Activated T-helper 1 cell treated with anti-CD3 and anti-CD28 coated beads, Interleukin-2, amount 50 U/mL, for 16 hours (primary cell): Measurements from ENCODE around the gene PARL.
A peak's percentile ranks its signal among the peaks of the same experiment; 100 is the strongest.

Experiments
- DNase-seq, 2 donors: peaks; one replicate each; pipeline ENCODE4 v3.0.0-alpha.2; 2020; ENCODE audit warnings: low read depth in 1 of 2, low spot score in 1 of 2

Gene PARL

GRCh38 chr3:183884427-183885296 lies at the start of gene PARL:
Gene PARL (minus strand): TSS chr3:183884880. CDS start chr3:183884846, 34 bp downstream.
- DNase-seq, result peak; percentile 94 to 97

DNA sequence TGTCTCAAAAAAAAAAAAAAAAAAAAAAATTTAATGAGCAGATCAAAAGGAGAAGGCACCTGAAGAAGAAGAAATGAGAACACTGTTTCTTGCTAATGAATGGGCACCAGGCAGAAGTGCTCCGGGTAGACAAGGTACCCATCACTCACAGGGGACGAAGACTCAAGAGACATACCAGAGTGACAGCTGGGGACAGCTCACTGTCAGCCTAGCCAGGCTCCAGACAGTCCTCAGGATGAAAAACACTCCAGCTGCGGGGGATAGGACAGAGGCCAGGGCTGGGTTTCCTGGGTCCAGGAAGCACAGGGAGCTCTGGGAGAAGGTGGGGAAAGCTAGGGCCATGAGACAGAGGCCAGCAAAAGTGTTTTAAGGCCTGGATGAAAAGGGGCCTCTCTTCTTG lies 48.5 kb upstream of the PARL start:
- no peak for DNase-seq

- no peak for DNase-seq
Measured at GRCh38 chr3:183931881-183932280, 47.2 kb upstream of the PARL start.

GRCh38 chr3:183930086-183930485 lies 45.4 kb upstream of the PARL start:
- DNase-seq, result no peak

GRCh38 chr3:183927059-183927458 lies 42.4 kb upstream of the PARL start:
- DNase-seq, result no peak

- DNase-seq, result no peak
Measured at GRCh38 chr3:183924956-183925355, 40.3 kb upstream of the PARL start.

DNA sequence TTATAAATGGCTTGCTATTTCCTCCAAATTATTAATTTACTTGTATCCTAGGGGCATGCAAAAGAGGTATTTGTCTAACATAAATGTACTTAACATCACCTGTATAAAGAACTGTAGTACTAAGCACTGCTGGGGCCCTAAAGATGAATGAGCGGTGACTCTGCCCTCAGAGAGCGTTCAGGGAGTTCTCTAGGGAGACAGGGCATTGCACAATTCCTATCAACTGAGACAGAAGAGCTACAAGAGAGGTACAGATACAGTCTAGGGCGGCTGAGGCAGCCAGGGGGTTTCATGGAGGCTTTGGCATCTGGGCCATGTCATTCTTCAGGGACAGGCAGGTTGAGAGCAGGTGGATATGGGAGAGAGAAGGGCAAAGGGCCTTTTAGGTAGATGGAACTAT lies 39.9 kb upstream of the PARL start:
- DNase-seq, result no peak

DNA sequence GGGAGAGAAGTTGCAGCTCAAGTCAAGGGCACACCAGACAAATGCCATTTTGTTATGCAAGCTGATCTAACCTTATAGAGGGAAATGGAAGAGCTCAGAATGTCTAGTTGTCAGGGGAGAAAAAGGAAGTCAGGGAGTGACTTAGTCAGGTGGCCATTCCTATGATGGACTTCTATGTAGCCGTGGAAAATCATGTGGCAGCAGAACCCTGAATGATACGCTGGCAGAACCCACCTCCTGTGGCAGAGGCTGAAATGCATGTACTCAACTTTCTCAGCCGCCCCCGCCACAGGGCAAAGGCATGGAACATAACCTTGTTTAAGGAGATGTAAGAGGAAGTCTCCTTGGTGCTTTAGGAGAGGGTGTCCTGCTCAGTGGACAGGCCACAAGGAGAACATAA lies 37.7 kb upstream of the PARL start:
- no peak for DNase-seq

DNA sequence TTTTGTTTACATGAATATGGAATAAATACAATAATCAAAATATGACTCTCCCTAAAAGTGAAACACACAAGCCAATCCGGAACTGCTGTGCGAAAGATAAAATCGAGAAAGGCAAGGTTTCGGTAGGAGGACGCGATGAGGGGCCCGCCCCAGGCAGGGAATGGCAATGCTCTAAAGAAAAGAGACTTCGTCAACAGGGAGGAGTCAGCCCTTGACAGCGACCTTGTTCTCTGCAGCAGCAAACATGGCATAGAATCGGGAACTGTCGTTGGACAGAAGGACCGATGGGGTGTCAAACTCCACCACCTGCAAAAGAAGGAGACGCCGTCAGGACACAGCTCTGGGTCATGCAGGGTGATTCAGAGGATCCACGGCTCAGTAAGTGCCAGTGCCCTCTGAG lies 36.4 kb upstream of the PARL start:
- no peak for DNase-seq

DNA sequence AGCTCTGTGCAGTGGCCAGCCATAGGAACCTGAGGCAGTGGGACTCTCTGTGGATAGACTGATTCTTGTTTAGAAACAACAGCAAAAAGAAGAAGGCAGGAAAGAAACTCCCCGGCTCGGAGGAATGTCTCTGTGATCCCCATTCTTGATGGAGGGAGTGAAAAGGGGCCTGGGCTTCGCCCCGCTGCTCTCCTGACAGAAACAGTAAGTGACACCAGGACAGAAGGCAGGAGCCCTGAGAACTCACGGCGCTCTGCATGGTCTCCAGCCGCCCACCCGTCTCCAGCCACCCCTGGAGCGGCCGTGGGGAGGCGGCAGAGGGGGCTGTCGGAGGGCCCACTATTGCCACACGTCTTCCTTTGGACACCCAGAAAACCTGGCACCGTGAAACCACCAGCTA lies 35.7 kb upstream of the PARL start:
- no peak for DNase-seq

GRCh38 chr3:183918178-183918577 lies 33.5 kb upstream of the PARL start:
- DNase-seq, result no peak

DNA sequence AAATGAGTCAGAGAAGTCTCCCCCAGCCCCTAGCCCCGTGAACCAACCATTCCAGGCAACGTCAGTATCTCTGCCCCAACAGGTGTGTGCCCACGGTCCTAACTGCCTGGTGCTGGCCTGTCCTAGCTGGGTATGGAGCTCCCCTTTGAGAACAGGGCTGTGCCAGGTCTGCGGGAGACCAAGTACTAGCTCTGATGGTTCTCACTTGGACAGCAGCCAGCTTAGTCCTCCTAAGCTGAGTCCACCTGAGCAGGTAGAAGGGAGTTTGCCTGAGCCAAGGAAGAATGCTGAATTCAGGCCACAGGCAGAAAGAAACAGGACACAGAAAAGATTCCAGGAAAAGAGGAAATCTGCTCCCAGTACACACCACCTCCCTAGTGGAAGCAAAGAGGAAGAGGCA lies 33.1 kb upstream of the PARL start:
- DNase-seq, result no peak

DNA sequence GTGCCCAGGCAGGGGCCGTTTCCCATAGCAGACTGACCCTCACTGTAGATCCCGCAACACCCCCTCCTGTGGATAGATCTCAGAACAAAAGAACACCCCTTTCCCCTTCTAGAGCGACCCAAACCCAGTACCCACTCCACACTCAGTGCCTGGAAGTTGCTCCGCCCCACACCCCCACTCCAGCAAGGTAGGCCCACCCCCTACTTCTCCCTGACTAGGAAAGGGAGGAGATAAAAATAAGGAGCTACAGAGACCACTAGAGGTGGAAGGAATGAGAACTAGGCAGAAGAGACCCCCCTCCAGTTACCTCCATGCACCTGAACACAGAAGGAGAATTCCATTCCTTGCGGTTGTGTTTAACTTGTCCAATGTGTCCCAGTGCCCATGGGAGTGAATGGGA lies 30.2 kb upstream of the PARL start:
- no peak for DNase-seq

DNA sequence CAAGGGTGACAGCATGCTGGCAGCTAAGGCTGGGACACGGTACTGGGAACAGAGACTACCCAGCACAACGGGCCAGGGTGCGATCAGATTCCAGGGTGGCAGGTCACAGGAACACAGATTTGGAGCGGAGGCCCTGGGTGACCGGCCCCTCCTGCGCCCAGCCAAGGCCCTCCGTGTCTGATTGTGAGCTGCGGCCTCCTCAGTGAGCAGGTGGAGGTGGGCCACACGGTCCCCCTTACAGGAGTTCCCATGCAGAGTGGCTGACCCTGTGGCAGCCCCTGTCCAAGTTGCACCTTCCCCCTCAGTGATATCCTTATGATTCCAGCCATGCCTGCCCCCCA lies 28.9 kb upstream of the PARL start:
- DNase-seq, result no peak

DNA sequence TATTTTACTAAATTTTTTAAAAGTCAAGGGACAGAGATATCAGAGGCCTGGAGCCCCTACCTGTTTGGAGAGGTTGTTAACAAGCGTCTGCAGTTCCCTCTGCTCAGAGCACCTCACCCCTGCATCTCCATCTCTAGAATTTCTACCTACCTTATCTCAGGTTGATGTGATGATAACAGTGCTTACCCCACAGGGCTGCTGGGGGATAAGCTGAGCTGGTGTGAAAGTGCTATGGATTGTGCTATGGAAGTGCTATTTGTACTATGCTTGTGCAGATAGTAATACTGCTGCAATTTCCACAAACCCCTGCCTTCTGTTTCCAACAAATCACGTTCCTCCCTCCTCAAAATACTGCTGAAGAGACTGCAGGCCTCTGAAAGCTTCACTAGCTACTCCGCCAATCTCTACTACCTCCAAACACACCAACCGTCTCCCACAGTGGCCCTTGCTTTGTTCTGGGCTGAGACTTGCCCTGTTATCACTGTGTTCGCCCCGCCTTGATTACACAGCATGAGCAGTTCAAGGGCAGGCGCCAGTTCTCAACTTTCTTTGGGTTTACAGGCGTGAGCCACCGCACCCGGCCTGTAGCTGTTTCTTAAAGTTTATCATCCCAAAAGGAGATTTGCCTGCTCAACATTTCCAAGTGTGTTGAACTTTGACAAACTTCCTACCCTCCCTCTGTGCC lies 28.4 kb upstream of the PARL start:
- DNase-seq, result no peak

DNA sequence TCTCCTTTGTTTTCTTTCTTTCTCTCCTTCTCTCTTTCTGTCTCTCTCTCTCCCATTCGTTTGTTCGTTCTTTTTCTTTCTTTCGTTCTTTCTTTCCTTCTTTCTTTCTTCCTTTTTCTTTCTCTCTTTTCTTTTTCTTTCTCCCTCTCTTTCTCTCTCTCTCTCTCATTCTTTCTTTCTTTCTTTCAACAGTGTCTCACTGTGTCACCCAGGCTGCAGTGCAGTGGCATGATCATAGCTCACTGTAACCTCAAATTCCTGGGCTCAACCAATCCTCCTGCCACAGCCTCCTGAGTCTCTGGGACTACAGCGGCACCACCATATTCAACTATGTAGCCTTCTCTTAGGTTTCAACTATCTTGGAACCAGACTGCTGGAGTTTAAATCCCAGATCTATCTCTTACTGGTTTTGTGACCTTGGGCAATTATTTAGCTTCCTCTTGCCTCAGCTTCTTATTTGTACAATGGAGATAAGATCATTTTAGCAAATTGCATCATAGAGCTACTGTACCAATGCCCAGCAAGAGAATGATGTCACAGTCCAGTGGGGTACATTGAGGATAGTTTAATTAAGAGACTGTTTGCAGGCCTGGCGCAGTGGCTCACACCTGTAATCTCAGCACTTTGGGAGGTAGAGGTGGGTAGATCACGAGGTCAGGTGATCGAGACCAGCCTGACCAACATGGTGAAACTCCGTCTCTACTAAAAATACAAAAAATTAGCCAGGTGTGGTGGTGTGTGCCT lies 27.3 kb upstream of the PARL start:
- DNase-seq, result no peak

- DNase-seq, result no peak
Measured at GRCh38 chr3:183911087-183911486, 26.4 kb upstream of the PARL start.

DNA sequence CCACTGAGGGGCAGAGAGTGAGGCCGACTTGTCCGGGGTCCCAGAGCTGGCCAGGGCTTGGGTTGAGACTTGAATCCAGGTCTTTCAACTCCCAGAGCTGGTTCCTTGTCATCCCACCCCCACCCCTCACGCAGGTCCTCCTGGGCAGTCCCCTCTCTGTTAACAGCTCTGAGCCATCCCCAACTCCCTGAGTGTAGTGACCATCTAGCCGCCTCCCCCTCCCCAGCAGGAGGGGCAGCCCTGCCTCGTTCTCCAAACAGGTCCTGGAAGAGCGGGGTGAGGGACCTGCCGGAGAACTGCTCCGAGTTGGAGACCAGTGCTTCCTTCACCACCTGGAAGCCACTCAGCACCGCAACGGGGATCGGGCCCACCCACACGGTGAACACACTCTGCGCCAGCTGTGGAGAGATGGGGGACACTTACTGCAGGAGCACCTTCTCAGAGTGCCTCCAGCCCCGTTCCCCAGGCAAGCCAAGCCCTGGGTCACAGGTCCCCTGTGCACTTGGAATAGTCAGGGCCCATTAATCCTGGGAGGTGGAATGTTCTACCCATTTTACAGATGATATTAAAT lies 24.4 kb upstream of the PARL start:
- no peak for DNase-seq

DNA sequence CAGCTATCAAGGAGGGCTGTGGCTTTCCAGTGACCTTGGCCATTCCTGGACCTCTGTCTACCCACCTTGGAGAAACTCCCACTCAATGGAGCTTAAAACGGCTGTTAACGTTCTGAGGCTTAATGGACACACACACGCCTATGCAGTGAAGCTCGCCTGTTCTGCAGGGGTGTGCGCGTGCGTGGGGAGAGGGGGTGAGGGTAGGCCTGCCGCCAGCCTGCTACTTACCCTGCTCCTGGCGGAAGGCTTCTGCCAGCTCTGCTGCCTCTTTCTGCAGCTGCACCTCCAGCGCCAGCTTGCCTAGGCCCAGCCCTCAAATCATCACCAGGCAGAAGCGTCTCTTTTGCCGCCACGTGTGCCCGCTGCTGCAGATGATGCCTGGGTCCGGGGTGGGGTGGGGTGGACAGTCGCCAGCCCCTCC lies 23.2 kb upstream of the PARL start:
- no peak for DNase-seq

DNA sequence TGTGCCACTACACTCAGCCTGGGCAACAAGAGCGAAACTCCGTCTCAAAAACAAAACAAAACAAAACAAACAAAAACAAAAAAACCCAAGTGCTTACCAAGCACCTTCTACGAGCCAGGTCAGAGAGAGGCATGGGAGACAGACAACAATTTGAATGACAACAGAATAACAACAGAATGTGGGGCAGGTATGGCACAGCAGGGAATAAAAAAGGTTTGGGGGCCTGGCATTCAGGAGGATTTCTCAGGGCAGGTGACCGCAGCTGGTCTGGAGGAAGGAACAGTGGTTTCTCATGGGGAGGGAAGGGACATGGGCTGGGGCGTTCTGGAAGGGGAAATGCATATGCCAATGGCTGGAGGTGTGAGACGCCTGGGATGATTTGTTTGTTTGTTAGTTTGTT lies 22.5 kb upstream of the PARL start:
- DNase-seq, result no peak

GRCh38 chr3:183906234-183906921 lies 21.7 kb upstream of the PARL start:
- no peak for DNase-seq
